GM19193 (cell line): ENCODE results near the gene POU2AF1.

Source experiments
- POLR2A ChIP-seq: IDR thresholded peaks from 4 replicates; pipeline ENCODE4 v1.6.1; 2011; ENCODE audit not compliant: insufficient read depth, insufficient read length; ENCODE audit errors: extremely low read depth

Gene POU2AF1

DNA sequence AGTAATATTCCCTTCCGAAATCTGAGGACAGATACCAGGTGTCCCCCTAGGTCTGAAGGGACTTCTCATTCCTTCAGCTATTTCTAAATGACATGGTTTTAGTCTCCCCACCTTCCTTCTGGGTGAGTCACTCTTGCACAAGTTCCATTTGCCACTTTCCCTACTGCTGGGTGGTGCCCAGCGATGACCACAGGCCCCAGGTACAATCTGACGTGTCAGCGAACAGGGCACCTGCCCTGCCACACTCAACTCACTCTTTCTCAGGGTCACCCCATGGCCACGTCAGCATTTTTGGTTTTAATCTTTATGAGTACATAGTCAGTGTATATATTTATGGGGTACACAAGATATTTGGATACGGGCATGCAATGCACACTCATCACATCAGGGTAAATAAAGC, 17.2 kb downstream of the POU2AF1 start:
- peak; percentile 29 for TF ChIP-seq POLR2A

DNA sequence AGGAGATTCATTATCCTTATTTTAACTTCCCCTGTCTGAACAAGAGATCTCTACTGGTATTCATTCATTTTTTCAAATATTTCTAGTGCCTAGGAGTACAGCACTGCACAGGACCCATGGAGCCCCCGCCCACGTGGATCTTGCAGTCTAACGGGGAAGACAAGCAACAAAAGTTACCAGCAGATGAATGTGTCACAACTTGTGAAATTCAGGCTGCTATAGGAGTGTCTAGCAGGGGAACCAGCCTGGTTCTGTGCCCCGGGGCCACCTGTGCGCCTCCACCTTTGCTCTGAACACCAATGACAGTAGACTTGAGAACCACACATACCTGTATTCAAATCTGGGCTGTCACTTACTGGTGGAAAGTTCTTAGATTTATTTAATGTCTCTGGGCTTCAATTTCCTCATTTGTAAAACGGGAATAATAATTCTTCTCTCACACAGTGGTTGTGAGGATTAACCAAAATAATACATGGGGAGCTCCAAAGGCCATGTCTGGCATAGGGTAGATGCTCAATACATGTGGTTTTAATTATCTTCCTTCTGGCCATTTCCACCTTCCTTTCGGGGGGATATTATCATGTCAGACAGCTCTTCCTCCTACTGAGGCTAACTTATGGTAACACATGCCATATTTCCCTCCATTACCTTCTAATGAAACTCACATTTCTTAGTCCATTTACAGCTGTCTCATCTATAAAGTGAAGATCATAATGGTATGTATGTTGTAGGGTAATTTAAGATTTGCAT, 17.8 kb downstream of the POU2AF1 start:
- TF ChIP-seq POLR2A = peak; percentile 66

DNA sequence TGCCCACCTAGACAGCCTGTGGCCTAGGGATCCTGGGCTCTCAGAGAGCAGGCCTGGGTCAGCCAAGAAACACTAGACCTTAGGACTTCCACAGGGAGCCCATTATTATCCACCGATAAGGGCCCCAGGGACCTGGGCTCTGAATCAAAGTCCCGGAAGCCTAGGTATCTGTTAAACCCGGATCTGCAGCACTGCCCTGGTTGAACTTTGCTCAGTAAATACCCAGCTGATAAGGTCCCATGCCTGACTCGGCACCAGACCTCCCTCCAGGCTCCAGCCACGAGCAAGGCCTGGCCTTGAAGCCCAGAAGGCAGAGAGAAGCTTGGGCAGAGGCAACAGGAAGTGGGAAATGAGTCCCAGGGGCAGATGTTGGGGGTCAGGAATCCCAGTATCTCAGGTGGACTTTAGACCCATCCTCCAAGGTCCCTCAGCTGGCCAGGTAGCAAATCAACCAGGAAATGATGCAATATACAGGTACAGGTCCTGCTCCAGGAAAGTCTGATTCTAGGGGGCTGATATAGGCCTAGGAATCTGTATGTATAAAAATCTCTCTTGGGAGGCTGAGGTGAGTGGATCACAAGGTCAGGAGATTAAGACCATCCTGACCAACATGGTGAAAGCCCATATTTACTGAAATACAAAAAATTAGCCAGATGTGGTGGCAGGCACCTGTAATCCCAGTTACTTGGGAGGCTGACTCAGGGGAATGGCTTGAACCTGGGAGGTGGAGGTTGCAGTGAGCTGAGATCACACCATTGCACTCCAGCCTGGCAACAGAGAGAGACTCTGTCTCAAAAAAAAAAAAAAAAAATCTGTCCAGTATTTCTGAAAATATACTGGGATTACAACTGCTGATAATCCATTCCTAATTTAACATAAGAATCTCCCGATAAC, 18.7 kb downstream of the POU2AF1 start:
- TF ChIP-seq POLR2A = peak; percentile 47

DNA sequence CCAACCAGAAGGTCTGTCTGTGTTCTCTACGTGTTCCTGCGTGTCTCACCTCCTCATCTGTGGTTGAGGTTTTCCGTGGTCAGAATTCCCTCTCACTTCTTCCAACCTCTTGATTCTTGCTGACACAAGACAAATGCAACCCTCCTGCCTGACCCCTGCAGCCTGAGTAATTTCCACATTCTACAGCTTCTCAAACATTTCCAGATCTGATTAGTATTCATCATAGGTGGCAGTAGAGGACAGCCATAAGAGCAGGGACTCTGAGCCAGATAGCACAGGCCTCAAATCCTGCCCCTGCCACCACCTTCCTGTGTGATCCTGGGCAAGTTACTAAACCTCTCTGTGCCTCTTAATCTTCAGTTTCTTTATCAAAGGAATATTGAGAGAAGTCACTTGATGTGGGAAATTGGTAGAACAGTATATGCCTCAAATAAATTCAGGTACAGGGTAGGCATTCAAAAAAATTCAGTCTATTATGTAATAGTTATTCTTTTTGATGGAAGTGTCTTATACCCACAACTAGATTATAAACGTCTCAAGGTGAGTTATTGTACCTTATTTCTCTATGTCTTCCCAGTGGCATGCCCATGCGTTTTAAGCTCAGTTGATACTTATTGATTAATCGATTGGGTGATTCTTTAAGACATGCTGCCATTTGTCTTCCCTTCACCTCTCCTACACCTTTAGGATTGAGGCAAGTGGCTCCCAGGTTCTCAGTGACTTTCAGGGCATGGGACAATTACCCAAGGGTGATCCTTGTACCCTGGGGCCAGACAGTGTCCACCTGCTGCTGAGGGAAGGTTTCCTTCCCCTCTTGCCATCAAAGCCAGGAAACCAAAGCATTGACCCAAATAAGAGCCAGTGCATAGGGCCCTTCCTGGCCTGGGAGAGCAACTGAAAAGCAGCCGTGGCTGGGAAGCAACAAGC, 19.6 kb downstream of the POU2AF1 start:
- TF ChIP-seq POLR2A = no peak

DNA sequence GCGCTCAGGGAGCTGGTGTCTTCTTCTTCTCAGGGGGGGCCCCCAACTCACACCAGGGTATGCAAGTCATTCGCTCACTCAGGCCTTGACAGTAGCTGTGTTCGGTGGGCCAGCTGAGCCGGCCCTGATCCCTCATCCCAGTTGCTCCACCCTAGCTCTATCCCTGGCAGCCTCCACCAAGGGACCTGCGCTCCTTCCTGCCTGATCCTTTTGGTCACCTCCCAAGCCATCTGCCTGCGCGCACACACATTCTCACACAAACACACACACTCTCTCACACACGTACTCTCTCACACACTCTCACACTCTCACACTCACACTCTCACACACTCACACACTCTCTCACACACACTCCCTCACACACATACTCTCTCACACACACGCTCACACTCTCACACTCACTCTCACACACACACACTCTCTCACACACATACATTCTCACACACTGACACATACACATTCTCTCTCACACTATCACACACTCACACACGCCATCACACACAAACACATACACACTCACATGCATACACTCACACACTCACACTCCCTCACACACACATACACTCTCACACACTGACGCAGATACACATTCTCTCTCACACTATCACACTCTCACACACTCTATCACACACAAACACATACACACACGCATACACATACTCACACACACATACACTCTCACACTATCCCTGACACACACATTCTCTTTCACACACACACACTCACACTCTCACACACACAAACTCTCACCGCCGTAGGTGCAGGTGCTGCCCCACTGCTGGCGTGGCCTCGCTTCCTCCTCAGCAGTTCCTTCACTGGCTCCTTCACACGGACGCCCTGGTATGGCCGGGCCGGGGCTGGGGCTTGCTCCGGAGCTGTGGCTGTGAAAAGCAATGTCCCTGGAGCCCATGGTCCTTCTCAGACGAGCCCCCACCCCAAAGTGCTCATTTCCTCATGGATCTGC, 20.8 kb downstream of the POU2AF1 start:
- peak; percentile 31 for TF ChIP-seq POLR2A

DNA sequence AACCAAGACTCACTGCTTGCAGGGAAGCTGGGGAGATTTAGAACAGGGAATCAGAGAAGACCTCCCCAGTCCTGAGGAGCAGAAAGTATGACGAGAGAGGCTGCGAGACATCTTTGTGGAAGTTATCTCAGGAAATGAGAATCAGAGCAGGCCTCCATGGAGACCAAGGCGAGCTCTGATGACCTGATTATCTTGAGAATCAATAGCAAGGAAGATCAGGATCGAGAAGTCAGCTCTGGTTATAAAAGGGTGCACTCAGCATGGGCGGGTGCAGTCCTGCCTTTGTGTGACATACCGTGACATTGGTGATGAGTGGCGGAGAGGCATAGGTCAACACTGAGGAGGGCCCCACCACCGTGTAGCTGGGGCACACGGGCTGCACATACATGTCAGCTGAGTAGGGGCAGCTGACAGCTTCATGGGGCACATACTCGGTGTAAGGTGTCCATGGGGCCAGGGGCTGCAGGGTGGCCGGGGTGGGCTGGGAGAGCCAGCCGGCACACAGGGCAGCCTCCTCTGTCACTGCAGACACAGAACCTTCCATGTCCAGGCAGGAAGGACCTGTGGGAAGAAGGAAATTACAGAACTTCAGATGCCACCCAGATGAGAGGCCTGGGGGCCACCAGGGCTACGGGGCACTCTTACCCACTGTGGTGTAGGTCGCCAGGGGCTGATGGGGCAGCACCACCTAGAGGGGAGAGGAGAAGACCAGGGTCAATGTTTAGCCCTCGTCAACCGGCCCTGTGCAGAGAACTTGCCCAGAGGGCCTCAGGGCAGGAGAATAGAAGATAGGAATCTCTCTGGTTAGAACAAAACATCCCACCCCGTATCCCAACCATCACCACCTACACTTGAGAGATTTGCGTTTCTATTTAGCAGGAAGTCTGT, 21.7 kb downstream of the POU2AF1 start:
- TF ChIP-seq POLR2A = peak; percentile 9

DNA sequence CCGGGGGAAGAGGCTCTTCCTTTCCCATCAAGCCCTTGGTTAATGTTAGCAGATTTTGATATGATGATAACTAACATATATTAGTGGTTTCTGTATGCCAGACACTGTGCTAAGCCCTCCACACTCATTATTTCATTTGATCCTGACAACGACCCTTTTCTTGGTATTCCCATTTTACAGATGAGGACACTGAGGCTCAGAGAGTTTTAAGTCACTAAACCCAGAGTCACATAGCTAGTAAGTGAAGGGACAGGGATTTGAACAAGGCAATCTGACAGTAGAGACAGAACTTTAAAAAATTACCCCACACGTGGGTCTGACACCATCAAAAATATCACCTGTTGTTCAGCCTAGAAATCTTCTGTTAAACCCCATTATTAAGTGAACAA, 22.4 kb downstream of the POU2AF1 start:
- TF ChIP-seq POLR2A = no peak

DNA sequence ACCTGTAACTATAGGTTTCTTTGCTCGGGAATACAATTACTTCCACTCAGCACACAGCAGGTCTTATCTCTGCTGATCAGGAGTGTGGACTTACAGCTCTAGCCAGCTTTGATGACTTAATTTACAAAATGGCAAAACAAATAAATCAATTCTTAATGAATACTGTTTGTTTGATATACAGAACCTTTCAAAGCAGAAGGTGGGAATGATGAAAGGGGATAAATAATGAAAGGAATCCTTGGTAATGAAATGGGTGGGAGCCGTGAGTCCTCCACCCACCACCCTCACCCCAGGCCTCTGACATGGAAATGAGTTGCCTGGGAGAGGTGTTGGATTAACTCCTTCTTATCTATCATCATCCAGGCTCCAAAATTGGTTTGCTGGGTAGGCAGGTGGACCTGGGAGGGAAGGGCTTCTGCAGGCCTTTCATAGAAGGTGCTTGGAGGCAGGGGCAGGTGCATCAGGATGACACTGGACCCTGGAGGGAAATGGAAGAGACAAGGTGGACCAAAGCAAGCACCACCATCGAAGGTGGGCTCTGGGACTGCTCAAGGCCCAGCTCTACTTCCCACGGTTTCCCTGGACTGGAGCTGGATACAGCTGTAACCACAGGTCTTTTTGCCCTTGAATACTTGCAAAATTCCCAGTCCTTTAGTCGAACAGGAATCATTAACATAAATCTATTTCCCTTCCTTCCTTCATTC, 23.0 kb downstream of the POU2AF1 start:
- TF ChIP-seq POLR2A = no peak

DNA sequence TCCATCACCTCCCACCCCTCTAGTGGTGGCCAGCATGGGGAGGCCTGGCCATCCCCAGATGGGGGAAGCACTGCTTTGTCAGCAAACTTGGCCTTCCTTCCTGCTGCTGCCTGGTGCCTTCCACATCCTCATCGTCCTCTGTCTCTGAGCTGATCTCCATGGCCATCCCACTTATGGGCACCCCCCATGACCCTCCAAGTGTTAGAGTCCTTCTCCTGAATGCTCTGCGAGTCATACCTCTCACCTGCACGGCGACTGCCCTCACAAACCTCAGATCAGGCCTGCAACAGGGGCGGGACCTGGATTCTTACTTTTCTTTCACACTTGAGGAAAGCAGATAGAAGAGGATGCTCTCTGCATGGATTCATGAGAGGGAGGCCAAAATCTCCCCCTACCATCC, 24.0 kb downstream of the POU2AF1 start:
- no peak for TF ChIP-seq POLR2A

DNA sequence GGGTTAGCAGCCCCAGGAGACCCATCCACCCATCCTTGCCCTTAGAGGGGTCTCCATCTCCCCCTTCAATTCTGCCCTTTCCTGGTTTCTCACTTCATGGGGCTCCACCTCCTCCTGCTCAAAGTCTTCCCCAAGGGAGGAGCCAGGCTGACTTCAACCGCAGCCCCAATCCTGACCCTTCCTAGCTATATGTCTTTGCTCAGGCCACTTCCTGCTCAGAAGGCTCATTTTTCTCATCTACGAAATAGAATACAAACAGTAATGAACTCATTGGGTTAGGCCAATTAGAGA, 24.5 kb downstream of the POU2AF1 start:
- TF ChIP-seq POLR2A = no peak

DNA sequence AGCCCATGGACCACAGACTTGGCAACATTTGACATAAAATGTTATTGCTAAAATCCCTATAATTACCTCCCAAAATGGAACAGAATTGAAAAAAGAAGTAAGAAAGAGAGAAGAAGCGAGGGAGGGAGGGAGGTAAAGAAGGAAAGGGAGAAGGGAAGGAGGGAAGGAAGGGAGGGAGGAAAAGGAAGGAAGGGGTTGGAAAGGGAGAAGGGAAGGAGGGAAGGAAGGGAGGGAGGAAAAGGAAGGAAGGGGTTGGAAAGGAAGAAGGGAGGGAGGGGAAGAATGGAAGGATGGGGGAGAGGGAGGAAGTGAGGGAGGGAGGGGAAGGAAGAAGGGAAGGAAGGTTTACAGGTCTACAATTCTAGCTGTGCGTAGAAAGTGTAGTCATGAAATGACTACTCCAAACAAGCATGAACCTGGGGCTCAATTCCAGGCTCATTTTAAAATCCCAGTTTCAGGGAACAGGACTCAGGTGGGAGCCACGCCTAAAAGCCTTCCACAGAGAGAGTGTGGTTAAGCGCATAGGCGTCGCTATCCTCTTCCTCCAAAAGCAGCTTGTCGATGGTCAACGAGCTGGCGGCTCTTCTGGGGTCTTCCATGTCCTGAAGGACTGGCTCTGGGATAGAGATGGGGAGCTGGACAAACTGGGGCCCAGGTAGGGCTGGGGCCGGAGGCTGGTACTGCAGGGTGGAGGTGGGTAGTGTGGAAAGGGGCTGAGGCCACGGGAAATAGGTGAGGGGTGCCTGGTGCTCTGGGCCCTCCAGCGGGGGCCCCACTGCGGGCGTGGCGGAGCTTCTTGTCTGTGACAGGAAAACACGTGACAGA, 25.1 kb downstream of the POU2AF1 start:
- peak; percentile 48 for TF ChIP-seq POLR2A

DNA sequence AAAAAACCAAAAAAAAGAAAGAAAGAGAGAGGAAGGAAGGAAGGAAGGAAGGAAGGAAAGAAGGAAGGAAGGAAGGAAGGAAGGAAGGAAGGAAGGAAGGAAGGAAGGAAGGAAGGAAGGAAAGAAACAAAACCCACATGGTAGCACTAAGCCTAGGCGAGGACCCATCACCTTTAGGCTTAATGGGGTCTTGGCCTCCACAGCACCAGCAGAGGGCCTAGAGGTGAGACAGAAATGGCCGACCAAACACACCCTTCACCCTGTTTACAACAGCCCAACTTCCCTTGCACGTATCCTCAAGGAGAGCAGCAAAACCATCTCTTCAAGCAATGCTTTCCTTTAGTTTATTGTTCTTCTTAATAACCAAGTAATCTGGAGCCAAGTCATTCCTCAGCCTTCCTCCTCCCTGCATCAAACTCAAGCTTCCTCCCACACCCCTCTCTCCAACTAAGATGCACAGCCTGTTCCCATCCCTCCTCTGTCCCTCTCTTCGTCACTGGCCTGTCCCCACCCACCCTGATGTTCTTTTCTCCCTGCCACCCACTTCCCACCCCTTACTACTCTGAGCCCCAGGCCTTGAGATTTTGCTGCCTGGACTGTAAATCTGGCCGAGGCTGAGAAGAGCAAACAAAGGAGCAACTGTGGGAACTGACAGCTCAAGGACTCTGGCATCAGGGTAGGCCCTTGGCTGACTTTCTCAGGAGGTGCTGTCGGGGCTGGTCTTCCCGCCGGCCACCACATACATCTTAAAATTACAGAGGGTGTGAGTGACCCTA, 26.0 kb downstream of the POU2AF1 start:
- no peak for TF ChIP-seq POLR2A
